Measurements from ENCODE around the gene SUSD4.

DNA sequence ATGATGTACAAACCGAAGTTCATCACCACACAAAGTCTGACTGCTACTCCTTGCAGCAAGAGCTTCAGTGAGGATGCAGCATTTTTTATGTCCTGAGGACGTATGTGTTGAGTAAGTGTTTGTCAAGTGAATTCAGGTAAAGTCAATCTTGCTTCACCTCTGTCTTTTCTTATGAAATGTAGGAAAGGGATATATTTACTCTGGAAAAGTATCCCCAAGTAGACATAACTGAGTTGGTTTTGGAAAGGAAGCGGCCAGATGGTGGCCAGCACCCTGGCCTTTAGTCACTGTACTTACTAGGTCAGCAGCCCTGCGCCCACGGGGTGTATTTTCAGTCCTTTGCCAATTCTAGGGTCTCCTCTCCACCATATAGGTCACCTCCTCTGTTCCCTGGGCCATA lies 75.2 kb downstream of the SUSD4 start:
- TF ChIP-seq POLR2A (IDR thresholded peaks at IDR 0.05), result no peak
- TF ChIP-seq, protein P1, sequence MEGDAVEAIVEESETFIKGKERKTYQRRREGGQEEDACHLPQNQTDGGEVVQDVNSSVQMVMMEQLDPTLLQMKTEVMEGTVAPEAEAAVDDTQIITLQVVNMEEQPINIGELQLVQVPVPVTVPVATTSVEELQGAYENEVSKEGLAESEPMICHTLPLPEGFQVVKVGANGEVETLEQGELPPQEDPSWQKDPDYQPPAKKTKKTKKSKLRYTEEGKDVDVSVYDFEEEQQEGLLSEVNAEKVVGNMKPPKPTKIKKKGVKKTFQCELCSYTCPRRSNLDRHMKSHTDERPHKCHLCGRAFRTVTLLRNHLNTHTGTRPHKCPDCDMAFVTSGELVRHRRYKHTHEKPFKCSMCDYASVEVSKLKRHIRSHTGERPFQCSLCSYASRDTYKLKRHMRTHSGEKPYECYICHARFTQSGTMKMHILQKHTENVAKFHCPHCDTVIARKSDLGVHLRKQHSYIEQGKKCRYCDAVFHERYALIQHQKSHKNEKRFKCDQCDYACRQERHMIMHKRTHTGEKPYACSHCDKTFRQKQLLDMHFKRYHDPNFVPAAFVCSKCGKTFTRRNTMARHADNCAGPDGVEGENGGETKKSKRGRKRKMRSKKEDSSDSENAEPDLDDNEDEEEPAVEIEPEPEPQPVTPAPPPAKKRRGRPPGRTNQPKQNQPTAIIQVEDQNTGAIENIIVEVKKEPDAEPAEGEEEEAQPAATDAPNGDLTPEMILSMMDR (IDR thresholded peaks at IDR 0.05), result no peak
